Activated CD4-positive, CD25-positive, alpha-beta regulatory T cell treated with anti-CD3 and anti-CD28 coated beads, Interleukin-2, amount 50 U/mL, for 72 hours (primary cell): ENCODE measurements around the gene ANKRD33.

Source experiments
- DNase-seq: peaks from one replicate; pipeline ENCODE4 v3.0.0; 2021

Gene ANKRD33

GRCh38 chr12:51887476-51888315, at the start of gene ANKRD33:
Gene ANKRD33 (plus strand): TSS chr12:51888103. CDS start chr12:51888187, 84 bp downstream.
- no peak for DNase-seq

GRCh38 chr12:51838762-51839161, 49.1 kb upstream of the ANKRD33 start:
- DNase-seq, result no peak

GRCh38 chr12:51839310-51839947, 48.5 kb upstream of the ANKRD33 start:
- DNase-seq, result no peak

GRCh38 chr12:51840966-51841365, 46.9 kb upstream of the ANKRD33 start:
- DNase-seq, result no peak

- no peak for DNase-seq
These were observed 46.2 kb upstream of the ANKRD33 start for GRCh38 chr12:51841727-51842126.

- DNase-seq, result no peak
These were observed 43.0 kb upstream of the ANKRD33 start for GRCh38 chr12:51844854-51845253.

GRCh38 chr12:51845482-51845881, 42.4 kb upstream of the ANKRD33 start:
- DNase-seq, result no peak

GRCh38 chr12:51846271-51846691, 41.6 kb upstream of the ANKRD33 start:
- no peak for DNase-seq

- DNase-seq, result no peak
These were observed 40.8 kb upstream of the ANKRD33 start for GRCh38 chr12:51846911-51847642.

GRCh38 chr12:51847643-51848325, 40.1 kb upstream of the ANKRD33 start:
- no peak for DNase-seq

- DNase-seq, result no peak
These were observed 39.6 kb upstream of the ANKRD33 start, which contains the start of gene FIGNL2 for GRCh38 chr12:51848326-51848727. Gene FIGNL2 (minus strand): TSS chr12:51848718. CDS start chr12:51822413, 26,305 bp downstream.

- DNase-seq, result no peak
These were observed 38.8 kb upstream of the ANKRD33 start for GRCh38 chr12:51848841-51849735.

- no peak for DNase-seq
These were observed 37.6 kb upstream of the ANKRD33 start for GRCh38 chr12:51850081-51850964.

GRCh38 chr12:51850965-51851299, 37.0 kb upstream of the ANKRD33 start:
- no peak for DNase-seq

- DNase-seq, result no peak
These were observed 36.3 kb upstream of the ANKRD33 start for GRCh38 chr12:51851413-51852124.

GRCh38 chr12:51852404-51853137, 35.3 kb upstream of the ANKRD33 start:
- DNase-seq, result no peak

- no peak for DNase-seq
These were observed 32.1 kb upstream of the ANKRD33 start for GRCh38 chr12:51855586-51856428.

GRCh38 chr12:51860986-51861385, 26.9 kb upstream of the ANKRD33 start:
- no peak for DNase-seq
